ENCODE measurements around the gene LEFTY2.
"Not testable (repeated sequence)": the region's sequence is repeated elsewhere in the genome, so short reads cannot be mapped to it uniquely, and the experiment has no call there.

The LEFTY2 gene

DNA sequence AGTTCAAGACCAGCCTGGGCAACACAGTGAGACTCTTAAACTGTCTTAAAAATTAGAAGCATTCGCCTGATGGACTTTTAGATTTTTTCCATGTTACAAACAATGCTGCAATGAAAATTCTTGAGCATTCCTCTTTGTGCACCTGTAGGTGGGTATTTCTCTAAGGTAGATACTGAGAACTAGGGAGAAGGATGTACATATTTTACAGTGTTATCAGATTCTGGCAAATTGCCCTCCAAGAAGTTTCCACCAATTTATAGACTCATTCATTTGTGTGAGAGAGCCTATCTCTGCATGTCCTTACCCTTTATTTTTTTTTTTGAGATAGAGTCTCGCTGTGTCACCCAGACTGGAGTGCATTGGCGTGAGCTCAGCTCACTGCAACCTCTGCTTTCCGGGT is 12.3 kb upstream of the LEFTY2 start:
- DNase-seq, result no peak

DNA sequence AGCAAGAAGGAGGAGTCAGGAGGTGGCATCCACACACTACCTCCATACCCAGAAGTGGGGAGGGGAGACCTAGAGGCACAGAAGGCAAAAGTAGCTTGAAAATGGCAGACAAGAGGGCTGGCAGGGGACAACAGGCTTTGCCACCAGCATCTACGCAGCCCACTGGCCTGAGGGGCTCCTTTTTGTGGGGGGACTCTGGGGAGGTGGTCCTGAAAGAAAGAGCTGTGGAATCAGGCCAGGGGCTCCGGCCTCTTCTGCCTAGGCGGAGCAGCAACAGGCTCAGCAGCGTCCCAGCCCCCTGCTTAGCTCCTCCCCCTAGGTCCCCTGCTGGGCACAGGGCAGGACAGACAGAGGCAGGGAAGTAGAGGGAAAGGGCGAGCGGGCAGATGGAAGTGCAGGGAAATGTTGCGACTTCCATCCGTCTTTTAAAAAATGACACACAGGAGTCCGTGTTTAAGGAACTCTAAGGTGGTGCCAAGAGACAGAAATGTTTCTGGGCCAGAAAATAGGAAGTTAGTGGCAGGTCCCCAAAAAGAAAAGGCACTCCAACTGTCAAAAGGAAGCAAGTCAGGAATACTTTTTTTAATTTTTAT is 10.0 kb upstream of the LEFTY2 start:
- no peak for DNase-seq

DNA sequence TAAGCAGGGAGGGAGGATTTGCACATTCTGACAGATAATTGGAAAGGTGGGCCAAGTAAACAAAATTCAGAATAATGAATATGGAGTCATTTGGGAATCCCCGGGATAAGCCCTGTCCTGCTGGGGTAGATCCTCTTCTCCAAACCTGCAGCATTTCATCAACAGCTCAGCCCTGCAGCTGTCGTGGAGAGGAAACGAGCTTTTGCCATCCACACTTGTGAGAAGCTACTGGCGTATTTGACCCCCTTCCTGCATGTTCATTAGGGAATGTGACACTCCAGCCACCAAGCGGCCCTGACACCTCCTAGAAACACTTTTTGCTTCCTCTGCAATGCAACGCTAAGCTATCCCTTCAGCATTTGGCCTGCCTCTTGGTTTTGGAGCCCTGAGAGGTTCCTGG is 8.0 kb upstream of the LEFTY2 start:
- DNase-seq, result no peak

DNA sequence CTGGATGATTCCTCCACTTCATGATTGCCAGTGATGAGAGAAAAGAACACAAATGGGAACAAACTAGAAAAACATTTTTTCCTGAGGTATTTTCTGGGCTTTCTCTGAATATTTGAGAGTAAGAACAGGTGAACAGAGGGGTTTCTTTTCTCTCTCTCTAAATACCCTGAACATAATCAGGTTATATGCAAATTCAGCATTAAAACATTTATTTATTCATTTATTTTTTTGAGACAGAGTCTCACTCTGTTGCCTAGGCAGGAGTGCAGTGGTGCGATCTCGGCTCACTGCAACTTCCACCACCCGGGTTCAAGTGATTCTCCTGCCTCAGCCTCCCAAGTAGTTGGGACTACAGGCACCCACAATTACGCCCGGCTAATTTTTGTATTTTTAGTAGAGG is 5.8 kb upstream of the LEFTY2 start:
- DNase-seq, result no peak

DNA sequence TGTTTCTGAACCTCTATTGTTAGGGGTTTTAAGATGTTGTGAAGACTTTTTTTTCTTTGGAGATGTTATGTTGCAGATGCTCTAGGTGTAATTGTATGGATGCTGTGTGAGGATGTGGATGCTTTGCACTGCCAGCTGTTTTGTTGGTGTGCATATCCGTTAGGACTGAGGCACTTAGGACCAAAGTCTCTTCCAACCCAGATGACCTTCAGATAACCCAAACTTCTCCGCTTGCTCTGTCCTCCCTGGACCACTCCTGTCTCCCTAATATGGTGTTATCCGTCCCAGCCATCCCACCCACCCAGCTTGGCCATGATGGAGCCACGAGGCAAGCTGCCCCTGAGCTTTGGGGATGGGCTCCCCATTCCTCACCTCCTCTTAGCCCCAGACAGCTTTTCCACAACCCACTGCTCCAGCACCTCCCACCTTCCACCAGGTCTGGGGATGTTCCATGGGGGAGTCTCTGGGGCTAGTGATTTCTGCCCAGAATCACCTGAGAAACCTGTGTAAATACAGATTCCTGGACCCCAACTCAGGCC is 5.1 kb upstream of the LEFTY2 start:
- no peak for DNase-seq

DNA sequence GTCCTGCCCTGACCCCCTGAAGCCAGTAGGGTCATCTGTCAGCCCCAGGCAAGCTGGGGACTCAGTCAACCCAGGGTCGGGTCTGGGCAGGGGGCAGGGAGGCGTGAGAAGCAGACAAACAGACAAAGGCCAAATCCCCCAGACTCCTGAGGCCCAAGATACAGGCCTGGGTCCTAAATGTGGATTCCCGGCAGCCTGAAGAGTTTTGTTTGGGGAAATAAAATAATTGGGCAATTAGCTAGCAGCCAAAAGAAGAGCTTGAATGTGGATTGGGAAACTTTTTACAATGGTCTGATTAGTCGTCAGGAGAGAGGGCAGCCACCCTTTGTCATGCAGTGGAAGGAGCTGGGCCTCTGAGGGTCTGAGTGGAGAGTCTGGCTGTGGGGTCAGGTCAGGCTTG is 4.5 kb upstream of the LEFTY2 start:
- DNase-seq, result no peak

DNA sequence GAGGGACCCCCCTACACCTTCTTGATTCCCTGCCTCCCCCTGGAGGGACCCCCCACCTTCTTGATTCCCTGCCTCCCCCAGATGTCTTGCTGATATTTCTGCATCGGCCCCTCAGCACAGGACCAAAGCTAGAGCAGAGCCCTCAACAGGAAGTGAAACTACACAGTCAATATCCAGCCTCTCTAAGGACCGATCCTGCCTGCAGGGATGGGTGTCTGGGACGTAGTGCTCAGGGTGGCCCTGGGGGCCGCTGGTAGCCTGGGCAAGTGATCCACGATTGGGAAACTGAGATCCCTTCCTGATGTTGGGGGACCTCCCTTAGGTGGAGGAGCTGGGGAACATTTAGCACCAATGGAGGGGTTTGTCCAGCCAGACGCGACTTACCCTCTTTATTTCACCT is 3.9 kb upstream of the LEFTY2 start:
- no peak for DNase-seq

DNA sequence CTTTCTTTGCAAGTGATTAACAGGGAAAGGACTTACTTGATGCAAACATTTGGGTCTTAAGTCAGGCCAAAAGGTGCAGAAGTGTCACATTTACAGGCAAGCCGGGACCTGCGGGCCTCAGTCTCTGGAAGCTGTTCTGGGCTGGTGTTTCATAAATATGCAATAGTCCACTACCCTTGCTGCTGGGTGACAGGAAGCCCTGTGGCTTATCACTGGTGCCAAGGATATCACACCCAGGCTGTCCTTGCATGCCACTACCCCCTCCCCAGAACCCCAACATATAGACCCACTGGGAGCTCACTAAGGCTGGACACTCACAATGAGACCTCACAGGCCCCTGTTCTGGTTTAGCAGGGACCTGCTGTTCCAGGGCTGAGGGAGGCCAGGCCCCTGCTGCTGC is 3.4 kb upstream of the LEFTY2 start:
- no peak for DNase-seq

DNA sequence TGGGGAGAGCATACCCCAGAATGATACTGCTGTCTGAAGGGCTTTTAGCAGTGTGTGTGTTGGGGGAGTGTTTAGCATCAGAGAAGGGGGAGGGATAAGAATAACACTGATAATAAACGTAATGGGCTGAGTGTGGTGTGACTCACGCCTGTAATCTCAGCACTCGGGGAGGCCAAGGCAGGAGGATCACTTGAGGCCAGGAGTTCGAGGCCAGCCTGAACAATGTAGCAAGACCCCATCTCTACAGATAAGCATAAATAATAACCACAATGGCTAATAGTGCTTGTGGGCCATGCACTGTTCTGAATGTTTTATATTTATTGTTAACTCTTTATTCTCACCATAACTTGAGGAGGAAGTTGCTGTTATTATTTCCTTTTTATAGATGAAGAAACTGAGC is 2.6 kb upstream of the LEFTY2 start:
- no peak for DNase-seq

DNA sequence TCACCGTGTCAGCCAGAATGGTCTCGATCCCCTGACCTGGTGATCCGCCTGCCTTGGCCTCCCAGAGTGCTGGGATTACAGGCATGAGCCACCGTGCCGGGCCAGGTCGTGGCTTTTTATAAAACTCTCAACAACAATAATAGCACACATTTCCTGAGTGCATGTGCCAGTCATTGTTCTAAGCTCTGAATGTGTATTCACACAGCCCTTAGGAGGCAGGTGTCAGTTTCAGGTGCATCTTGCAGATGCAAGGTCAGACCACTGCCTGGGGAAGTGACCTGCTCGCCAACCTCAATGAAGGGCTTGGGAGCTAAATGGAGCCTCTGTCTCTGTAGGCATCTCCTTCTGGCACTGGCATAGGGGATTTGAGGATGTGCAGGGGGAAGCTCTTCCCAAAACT is 1.6 kb upstream of the LEFTY2 start:
- no peak for DNase-seq

DNA sequence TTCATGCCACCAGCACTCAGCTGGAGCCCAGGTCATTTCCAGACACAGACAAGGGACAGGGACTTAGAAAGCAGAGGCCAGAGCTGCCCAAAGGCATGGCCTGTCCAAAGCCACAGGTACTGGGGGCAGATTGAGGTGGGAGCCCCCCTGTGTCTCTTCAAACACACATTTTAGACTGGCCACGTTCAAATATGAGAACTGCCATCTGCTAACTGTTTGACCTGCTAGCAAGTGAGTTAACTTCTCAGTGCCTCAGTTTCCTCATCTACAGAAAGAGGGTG is 862 bp upstream of the LEFTY2 start:
- DNase-seq, result no peak

DNA sequence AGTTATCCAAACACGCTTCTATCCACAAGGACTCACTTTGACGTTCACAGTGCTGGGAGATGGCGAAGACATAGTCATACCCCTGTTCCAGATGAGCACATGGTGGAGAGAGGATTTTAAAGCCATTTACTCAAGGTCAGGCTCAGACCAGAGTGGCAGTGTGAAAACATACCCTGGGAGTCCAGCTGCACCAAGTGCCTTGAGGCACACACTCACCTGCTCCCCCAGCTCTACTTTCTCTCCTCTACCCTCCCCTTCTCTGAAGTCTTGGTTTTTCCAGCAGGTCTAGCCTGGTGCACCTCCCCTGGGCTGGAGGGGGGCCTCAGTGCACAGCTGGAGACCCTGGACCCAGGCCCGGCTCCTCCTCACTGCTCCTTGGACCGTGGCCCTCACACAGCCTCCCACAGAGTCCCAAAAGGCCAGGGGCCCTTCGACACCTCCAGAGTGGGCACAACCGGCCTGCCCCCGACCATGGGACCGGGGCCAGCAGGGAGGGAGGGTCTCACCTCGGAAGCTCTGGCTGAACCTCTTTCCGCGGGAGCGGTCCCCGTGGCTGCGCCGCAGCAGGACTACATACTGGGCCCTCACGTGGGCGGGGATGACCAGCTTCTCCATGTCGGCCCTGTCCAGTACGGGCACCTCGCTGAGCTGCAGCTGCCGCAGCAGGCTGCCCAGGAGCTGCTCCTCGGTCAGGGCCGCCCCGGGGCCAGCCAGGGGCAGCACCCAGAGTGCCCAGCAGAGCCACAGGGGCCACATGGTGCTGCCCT is 452 bp downstream of the LEFTY2 start:
- DNase-seq, result no peak

DNA sequence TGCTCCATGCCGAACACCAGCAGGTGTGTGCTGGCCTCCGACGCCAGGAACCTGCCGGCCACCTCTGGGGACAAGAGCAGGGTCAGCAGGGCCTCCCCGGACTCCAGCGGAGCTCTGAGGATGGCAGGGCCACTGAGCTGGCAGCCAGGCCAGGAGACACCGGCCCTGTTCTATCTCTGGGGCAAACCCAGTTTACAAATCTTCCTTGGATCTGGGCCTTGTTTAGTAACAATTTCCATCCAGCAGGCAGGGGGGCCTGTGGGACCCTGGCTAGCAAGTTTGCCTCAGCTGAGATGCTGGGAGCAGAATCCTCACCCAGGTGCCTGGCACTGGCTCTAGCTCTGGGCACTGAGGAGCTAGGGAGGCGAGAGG is 1.1 kb downstream of the LEFTY2 start:
- DNase-seq, result not testable (repeated sequence)

DNA sequence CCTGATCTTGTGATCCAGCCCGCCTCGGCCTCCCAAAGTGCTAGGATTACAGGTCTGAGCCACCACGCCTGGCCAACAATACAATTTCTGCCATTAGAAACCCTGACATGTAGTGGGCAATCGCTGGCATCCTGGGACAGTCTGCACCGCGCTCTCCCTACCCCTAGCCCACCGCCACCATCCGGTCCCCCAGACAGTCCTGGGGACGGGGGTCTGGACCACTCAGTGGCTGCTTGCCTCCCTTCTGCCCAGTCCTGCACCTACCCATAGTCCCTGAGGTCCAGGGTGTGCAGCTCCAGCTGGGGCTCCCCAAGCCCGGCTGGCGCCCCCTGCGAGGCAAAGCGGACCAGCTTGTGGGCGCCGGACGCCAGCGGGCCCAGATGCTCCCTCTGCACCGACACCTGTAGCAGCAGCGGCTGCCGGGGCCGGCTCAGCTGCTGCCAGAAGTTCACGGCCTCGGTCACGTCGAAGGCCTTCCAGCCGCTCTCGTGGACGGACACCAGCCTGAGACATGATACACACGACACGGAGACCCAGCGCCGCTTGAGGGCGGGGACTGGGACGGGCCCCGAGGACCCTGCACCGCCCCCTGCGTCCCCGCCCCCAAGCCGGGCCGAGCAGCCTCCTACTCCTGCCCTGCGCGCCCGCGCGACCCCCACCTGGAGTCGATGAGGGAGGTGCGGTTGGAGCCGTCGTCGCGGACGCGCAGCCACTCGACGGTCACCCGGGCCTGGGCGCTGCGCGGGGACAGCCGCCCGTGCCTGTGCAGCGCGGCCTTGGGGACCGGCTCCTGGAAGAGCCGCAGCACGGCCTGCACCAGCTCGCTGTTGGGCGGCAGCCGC is 1.7 kb downstream of the LEFTY2 start:
- not testable (repeated sequence) for DNase-seq

DNA sequence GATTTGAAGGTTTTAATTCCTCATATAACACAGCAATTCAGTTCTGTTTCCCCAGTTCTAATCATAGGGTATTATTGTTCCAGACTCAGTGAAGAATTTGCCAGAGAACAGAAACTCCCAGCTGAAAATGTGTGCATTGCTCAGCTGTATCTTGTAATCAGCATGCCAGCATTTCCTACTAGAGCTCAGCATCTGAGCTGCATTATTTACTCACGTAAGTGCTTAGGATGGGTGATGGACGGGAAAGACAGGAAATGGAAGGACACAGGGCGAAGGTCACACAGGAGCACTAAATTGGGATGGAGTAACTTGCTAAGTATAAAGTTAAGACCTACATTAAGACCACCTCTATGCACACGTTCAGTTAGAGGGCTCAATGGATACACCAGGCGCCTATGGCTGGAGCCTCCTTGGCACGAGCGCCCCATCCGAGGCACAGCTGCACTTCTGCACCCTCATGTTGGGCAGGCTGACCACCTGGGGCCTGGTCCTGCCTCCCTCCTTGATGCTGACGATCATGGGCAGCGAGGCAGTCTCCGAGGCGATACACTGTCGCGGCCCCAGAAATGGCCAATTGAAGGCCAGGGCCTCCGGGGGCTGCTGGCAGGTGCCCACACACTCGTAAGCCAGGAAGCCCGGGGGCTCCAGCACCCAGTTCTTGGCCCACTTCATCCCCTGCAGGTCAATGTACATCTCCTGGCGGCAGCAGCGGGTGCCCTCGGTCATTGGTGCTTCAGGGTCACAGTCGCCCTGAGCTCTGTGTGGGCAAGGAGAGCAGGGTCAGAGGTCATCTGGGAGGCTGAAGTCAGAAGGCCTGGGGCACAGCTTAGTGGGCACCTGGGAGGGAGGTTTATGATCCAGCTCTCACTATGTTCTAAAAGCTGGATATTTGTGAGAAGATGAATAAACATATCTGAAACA is 3.7 kb downstream of the LEFTY2 start:
- DNase-seq, result no peak

DNA sequence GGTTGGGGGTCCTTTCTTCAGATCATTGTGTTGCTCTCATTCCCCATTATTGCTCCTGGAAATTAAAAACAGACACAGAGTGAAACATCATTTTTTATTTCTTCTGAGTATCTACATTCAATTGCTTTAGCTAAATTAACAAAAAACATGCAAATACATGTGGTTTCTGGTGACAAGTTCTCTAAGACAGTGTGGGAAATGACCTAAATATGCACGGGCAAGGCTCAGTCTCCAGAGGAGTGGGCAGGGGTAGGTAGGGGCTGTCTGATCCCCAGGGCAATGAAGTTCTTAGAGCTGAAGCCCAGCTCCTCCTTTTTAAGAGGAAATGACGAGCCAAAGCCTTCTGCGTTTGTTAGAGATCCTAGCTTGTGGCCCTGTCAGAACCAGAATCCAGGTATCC is 4.5 kb downstream of the LEFTY2 start:
- no peak for DNase-seq

DNA sequence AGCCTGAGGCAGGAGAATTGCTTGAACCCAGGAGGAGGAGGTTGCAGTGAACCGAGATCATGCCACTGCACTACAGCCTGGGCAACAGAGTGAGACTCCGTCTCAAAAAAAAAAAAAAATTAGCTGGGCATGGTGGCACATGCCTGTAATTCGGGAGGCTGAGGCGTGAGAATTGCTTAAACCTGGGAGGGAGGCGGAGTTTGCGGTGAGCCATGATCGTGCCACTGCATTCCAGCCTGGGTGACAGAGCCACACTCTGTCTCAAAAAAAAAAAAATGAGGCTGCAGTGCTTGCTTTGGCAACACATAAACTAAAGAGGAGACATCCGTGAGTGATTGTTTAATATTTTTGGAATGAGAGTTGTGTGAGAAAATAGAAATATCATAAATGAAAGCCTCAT is 4.9 kb downstream of the LEFTY2 start:
- DNase-seq, result not testable (repeated sequence)

DNA sequence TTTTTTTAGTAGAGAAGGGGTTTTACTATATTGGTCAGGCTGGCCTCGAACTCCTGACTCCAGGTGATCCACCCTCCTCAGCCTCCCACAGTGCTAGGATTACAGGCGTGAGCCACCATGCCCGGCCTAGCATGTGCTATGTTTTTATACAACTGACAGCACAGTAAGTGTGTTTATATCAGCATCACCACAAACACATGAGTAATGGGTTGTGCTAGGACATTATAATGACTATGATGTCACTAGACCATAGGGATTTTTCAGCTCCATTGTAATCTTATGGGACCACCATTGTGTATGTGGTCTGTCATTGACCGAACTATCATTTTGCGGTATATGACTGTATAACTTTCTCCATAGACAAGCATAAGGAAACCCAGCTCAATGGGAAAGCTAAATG is 6.3 kb downstream of the LEFTY2 start:
- no peak for DNase-seq

DNA sequence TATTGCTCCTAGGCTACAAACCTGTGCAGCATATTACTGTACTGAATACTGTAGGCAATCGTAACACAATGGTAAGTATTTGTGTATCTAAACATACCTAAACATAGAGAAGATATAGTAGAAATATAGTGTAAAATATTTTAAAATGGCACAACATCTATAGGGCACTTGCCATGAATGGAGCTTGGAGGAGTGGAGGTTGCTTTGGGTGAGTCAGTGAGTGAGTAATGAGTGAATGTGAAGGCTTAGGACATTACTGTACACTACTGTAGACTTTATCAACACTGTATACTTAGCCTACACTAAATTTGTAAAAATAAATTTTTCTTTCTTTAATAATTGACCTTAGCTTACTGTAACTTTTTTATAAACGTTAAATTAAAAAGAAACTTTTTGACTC is 7.9 kb downstream of the LEFTY2 start:
- no peak for DNase-seq

DNA sequence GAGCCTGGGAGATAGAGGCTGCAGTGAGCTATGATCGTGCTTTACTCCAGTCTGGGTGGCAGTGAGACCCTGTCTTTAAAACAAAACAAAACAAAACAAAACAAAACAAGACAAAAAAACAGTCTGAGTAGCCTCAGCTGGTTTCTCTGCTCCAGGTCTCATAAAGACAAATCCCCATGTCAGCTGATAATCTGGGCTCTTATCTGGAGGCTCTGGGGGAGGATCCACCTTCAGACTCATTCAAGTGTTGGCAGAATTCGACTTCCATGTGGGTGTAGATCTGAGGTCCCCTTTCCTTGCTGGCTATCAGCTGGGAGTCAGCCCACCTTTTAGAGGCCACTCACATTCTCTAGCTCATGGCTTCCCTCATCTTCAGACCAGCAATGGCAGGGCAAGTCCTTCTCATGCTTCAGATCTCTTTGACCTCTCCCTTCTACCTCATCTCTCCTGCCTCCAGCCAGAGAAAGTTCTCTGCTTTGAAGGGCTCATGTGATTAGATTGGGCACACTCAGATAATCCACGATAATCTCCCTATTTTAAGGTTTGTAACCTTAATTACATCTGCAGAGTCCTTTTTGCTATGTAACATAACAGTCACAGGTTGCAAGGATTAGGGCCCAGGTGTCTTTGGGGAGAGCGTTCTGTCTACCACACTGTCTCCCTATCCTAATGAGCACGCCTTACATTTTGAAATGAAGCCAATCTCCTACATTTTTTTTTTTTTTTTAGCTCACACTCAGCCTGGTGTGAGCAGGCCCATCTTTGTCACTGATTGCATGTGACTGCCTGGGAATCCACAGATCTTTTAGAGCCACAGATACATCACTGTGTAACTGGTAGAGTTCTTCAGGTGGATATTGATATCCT is 9.5 kb downstream of the LEFTY2 start:
- no peak for DNase-seq

DNA sequence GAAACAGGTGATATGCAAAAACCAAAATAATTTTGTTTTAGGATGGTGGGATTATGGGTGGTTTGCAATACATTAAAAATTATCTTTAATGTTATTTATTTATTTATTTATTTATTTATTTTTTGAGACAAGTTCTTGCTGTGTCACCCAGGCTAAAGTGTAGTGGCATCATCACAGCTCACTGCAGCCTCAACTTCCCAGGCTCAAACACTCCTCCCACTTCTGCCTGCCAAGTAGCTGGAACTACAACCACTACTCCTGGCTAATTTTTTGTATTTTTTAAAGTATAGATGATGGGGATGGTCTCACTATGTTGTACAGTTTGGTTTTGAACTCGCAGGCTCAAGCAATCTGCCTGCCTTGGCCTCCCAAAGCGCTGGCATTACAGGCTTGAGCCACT is 10.5 kb downstream of the LEFTY2 start:
- DNase-seq, result no peak

DNA sequence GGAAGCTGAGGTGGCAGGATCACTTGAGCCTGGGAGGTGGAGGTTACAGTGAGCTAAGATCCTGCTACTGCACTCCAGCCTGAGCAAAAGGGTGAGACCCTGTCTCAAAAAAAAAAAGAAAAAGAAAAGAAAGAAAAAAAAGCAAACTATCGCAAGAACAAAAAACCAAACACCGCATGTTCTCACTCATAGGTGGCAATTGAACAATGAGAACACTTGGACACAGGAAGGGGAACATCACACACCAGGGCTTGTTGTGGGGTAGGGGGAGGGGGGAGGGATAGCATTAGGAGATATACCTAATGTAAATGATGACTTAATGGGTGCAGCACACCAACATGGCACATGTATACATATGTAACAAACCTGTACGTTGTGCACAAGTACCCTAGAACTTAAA is 11.6 kb downstream of the LEFTY2 start:
- DNase-seq, result not testable (repeated sequence)

All from DMS79 (cell line).